NCI-H82 treated with DMSO at 0.1 percent for 48 hours (cell line): Measurements from ENCODE around the gene WNT7B.

Experiments used
- DNase-seq: peaks from one replicate; lab custom pipeline; 2025; ENCODE audit not compliant: unreplicated experiment; lab: John Stamatoyannopoulos, UW

WNT7B gene

GRCh38 chr22:45960477-45961386 is 16.2 kb downstream of the WNT7B start:
- DNase-seq: no peak

GRCh38 chr22:45959719-45960476 is 17.1 kb downstream of the WNT7B start:
- DNase-seq: no peak

- no peak for DNase-seq
Observed at GRCh38 chr22:45958971-45959370, 18.0 kb downstream of the WNT7B start.

GRCh38 chr22:45957826-45958225 is 19.1 kb downstream of the WNT7B start:
- no peak for DNase-seq

DNA sequence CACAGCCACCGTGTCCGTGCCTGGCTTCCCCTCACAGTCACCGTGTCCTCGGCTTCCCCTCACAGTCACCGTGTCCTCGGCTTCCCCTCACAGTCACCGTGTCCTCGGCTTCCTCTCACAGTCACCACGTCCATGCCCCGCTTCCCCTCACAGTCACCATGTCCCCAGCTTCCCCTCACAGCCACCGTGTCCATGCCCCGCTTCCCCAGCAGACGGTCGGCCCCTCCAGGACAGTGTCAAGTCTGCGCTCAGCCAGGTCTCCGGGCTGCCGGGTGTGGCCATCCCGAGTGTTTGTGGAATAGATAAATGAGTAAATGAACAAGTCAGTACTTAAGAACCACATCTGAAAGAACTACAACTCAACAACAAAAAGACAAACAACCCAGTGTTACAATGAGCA is 23.8 kb downstream of the WNT7B start:
- no peak for DNase-seq

DNA sequence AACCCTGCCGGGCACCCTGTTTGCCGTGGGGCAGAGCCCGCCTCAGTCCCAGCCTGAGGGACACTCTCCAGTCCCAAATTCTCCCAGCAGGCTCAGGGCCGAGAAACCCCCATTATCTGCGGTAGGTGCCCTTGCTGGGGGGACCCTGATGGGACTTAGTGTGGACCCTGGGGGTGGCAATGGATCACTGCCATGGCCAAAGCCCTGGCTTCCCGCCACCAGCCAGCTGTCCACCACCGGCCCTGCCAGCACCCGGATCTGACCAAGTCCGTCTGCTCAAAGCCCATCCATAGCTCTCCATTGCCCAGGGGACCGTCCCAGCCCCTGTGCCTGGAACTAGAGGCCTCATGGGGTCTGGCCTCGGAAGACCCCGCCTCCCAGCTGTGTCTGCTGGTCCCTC is 24.4 kb downstream of the WNT7B start:
- no peak for DNase-seq

- no peak for DNase-seq
Observed at GRCh38 chr22:45952151-45952550, 24.8 kb downstream of the WNT7B start.

GRCh38 chr22:45949891-45950290 is 27.1 kb downstream of the WNT7B start:
- no peak for DNase-seq

GRCh38 chr22:45949258-45949870 is 27.6 kb downstream of the WNT7B start:
- no peak for DNase-seq

DNA sequence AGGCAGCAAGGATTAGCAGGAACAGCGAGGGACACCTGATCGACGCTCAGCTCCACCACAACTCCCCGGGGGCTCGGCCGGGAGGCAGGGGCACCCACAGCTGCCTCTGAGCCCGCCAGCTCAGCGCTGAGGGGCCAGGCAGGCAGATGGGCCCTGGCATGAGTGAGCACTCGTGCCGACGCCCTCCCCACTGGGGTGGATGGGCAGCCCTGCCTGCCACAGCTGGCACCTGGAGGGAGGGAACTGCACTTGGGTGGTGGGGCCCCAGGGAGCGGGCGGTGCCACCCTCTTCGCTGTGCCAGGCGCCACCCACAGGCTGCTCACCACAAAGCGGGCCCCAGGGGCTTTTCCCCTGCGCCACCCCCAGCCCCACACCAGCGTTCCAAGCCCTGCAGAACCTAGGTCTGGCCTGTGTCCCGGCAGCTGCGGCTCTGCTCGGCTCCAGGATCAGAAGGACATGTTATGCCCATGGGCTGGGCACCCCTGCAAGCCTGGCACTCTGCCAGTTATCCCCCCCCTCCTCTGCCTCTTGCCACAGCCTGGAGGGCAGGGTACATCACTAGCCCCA is 28.8 kb downstream of the WNT7B start:
- DNase-seq: no peak

GRCh38 chr22:45946805-45947600 is 30.0 kb downstream of the WNT7B start:
- no peak for DNase-seq

DNA sequence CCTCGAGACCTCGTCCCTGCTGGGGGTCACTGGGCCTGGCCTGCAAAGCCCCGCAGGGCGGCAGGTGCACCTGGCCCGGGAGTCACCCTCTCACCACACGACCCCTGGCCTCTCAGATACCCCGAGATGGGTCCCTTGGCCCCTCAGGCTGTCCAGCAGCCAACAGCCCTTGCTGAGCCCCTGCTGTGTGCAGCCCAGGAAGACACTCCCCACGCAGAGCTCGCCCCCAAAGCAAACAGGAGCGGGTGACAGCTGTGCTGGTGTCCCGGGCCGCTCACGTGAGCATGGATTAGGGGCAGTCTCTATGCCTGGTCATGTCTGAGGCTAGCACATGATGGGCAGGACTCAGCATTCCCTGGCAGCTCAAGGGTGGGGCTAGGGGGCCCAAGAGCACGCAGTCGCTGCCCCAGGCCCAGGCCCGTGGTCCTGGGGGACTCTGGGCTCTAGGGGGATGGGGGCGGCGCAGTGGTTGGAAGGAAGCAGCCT is 31.3 kb downstream of the WNT7B start:
- no peak for DNase-seq

GRCh38 chr22:45942787-45943493 is 34.0 kb downstream of the WNT7B start:
- DNase-seq: no peak

GRCh38 chr22:45942344-45942743 is 34.6 kb downstream of the WNT7B start:
- DNase-seq: no peak

- no peak for DNase-seq
Observed at GRCh38 chr22:45938913-45939312, 38.0 kb downstream of the WNT7B start.

DNA sequence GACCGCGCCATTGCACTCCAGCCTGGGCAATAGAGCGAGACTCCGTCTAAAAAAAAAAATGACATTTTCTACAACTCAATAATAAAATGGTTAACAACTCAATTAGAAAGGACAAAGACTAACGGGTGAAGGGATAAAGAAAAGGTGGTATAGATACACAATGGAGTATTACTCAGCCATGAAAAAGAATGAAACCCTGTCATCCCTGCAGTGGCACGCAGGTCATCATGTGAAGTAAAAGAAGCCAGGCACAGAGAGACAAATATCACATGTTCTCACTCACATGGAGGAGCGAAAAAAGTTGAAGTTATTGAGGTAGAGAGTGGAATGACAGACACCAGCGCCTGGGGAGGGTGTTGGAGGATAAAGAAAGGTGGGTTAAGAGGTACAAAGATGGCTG is 39.0 kb downstream of the WNT7B start:
- DNase-seq: no peak

GRCh38 chr22:45935573-45935972 is 41.4 kb downstream of the WNT7B start:
- no peak for DNase-seq

DNA sequence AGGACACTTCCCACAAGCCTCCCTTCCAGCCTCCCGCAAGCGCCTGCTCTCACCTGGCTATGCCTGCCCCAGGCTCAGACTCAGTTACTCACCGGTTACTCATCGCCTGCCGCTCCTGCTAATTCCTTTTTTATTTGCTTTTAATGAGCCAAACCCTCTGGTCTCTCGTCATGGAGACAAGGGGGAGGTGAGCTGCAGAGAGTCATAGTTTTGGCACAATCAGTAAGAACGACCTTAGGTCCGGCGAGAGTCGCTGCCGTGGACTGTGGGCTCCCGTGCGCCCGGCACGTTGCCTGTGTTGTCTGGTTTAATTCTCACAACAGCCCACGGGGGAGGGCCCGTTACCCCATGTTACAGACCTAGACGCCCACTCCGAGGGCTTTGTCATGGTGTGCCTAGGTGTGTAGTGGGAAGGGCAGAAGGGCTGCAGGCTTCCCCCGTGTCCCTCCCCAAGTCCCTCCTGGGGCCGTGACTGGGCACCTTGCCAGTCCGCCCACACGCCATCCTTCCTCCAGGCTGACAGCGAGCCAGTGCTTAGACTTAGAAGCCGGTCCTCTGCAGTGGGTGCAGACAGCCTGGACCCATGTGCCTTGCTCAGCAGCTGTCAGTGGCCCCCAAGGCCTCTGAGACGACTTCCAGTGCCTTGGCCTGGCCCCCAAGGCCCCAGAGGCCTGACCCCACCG is 42.2 kb downstream of the WNT7B start:
- DNase-seq: no peak

GRCh38 chr22:45934168-45934564 is 42.8 kb downstream of the WNT7B start:
- no peak for DNase-seq
